SW 1271 (cell line): ENCODE data around the gene ADRA2B.
"Not testable (repeated sequence)": the region's sequence is repeated elsewhere in the genome, so short reads cannot be mapped to it uniquely, and the experiment has no call there.

ENCODE experiments used
- DNase-seq, 2 experiments: peaks; one replicate each; lab custom pipeline; 2025; lab: John Stamatoyannopoulos, UW

ADRA2B gene

GRCh38 chr2:96150007-96150640 lies 33.8 kb upstream of the ADRA2B start:
- DNase-seq, result no peak

GRCh38 chr2:96148410-96149217 lies 32.2 kb upstream of the ADRA2B start:
- DNase-seq, result no peak

GRCh38 chr2:96147593-96148201 lies 31.3 kb upstream of the ADRA2B start:
- DNase-seq, result no peak

- DNase-seq, result no peak
Measured at GRCh38 chr2:96146881-96147592, 30.7 kb upstream of the ADRA2B start.

- no peak for DNase-seq
Measured at GRCh38 chr2:96146153-96146880, 29.9 kb upstream of the ADRA2B start.

GRCh38 chr2:96145848-96146152 lies 29.4 kb upstream of the ADRA2B start:
- DNase-seq, result no peak

GRCh38 chr2:96145036-96145847 lies 28.9 kb upstream of the ADRA2B start, which contains the start of gene DUSP2:
Gene DUSP2, minus strand, starts transcription at chr2:96145440. Its CDS starts 86 bp downstream, at chr2:96145354.
- DNase-seq, result peak in 1 of 2 experiments; percentile 37

- no peak for DNase-seq
Measured at GRCh38 chr2:96144481-96145035, 28.2 kb upstream of the ADRA2B start.

GRCh38 chr2:96143848-96144480 lies 27.6 kb upstream of the ADRA2B start:
- DNase-seq, result no peak

GRCh38 chr2:96143231-96143847 lies 27.0 kb upstream of the ADRA2B start:
- DNase-seq, result no peak

- DNase-seq, result no peak
Measured at GRCh38 chr2:96142217-96143113, 26.1 kb upstream of the ADRA2B start.

GRCh38 chr2:96141624-96141967 lies 25.2 kb upstream of the ADRA2B start:
- DNase-seq, result not testable (repeated sequence)

GRCh38 chr2:96140941-96141623 lies 24.7 kb upstream of the ADRA2B start:
- DNase-seq, result no peak

GRCh38 chr2:96139181-96139758 lies 22.9 kb upstream of the ADRA2B start:
- DNase-seq, result no peak

GRCh38 chr2:96138179-96139145 lies 22.1 kb upstream of the ADRA2B start, which contains the start of gene ASTL:
Gene ASTL, minus strand, starts transcription at chr2:96138502. Its CDS starts 66 bp downstream, at chr2:96138436.
- no peak for DNase-seq
